ENCODE data around the gene ANKH. TPM values are rescaled to one million over a fixed set of nuclear protein-coding genes. Genes with fewer than 3 reads are reported as not detected.

ANKH gene
- total RNA-seq, 1 experiment from 2014 or later = 13.9 TPM

GRCh38 chr5:14753292-14753691, 118.3 kb downstream of the ANKH start:
- Histone ChIP-seq H3K4me3 (ENCODE audit: low read depth, low read length, poor library complexity, severe bottlenecking) (no peak overlapping the region), H3K27ac (ENCODE audit: low read depth, low read length, poor library complexity, severe bottlenecking) (no peak overlapping the region), H3K4me1 (ENCODE audit: insufficient read depth, low read length, poor library complexity, severe bottlenecking) (no peaks in the 10 kb centered on the region), H3K36me3 (ENCODE audit: insufficient read depth, low read length, poor library complexity, severe bottlenecking) (no peaks in the 10 kb centered on the region), H3K27me3 (replicated peaks; ENCODE audit: insufficient read depth, low read depth, low read length, poor library complexity) (no peaks in the 10 kb centered on the region), H3K9me3 (ENCODE audit: low read depth, low read length, poor library complexity, severe bottlenecking) (no peaks in the 10 kb centered on the region)
- CTCF ChIA-PET = no interaction called here
- no peak for TF ChIP-seq EZH2 (IDR thresholded peaks at IDR 0.05; ENCODE audit: borderline replicate concordance, low read depth, low read length, poor library complexity, severe bottlenecking)
- TF ChIP-seq, protein P1, sequence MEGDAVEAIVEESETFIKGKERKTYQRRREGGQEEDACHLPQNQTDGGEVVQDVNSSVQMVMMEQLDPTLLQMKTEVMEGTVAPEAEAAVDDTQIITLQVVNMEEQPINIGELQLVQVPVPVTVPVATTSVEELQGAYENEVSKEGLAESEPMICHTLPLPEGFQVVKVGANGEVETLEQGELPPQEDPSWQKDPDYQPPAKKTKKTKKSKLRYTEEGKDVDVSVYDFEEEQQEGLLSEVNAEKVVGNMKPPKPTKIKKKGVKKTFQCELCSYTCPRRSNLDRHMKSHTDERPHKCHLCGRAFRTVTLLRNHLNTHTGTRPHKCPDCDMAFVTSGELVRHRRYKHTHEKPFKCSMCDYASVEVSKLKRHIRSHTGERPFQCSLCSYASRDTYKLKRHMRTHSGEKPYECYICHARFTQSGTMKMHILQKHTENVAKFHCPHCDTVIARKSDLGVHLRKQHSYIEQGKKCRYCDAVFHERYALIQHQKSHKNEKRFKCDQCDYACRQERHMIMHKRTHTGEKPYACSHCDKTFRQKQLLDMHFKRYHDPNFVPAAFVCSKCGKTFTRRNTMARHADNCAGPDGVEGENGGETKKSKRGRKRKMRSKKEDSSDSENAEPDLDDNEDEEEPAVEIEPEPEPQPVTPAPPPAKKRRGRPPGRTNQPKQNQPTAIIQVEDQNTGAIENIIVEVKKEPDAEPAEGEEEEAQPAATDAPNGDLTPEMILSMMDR (conservative IDR thresholded peaks at IDR 0.05; ENCODE audit: low read depth, low read length) = no peak
- BruUV-seq (replicated peaks) = no TSS peak
- intact Hi-C loops (cut with micrococcal nuclease; ENCODE audit: unreplicated experiment) = no loop called here
- POLR2A ChIA-PET (ENCODE audit: low non-redundant PET) = no interaction called here
- no peak for DNase-seq (ENCODE audit: low spot score)

- ChIA-PET CTCF (no interaction called here), POLR2A (ENCODE audit: low non-redundant PET) (no interaction called here)
These were observed 119.0 kb downstream of the ANKH start for GRCh38 chr5:14752497-14753071.

DNA sequence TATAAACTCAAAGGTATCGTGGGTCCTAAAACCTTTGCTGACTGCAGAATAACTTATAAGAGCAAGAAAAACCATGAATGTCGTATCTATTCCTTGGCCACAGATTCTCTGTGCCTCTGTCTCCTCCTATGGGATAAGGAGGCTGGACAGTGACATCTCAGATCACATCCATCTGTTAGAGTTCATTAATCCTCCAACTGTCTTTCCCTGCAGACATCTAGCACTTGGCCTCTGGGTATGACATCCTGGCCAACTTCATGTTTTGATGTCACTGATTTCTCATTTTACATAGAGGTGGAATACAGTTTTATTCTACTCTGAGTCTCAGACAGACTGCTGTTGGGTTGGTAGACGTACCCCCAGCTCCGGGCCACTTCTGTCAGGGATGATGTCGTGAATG, 120.9 kb downstream of the ANKH start:
- H3K9me3 ChIP-seq (ENCODE audit: low read depth, low read length, poor library complexity, severe bottlenecking) = no peaks in the 10 kb centered on the region
- POLR2A ChIA-PET (ENCODE audit: low non-redundant PET) = no interaction called here
- intact Hi-C loops (cut with micrococcal nuclease; ENCODE audit: unreplicated experiment) = no loop called here
- no peaks in the 10 kb centered on the region for H3K36me3 ChIP-seq (ENCODE audit: insufficient read depth, low read length, poor library complexity, severe bottlenecking)
- DNase-seq (ENCODE audit: low spot score) = no peak
- BruUV-seq (replicated peaks) = no TSS peak
- H3K4me3 ChIP-seq (ENCODE audit: low read depth, low read length, poor library complexity, severe bottlenecking) = no peak overlapping the region
- TF ChIP-seq EZH2 (IDR thresholded peaks at IDR 0.05; ENCODE audit: borderline replicate concordance, low read depth, low read length, poor library complexity, severe bottlenecking) = no peak
- TF ChIP-seq, protein P1 (conservative IDR thresholded peaks at IDR 0.05; ENCODE audit: low read depth, low read length) = no peak
- CTCF ChIA-PET = no interaction called here
- H3K4me1 ChIP-seq (ENCODE audit: insufficient read depth, low read length, poor library complexity, severe bottlenecking) = no peaks in the 10 kb centered on the region
- no peak overlapping the region for H3K27ac ChIP-seq (ENCODE audit: low read depth, low read length, poor library complexity, severe bottlenecking)
- H3K27me3 ChIP-seq (replicated peaks; ENCODE audit: insufficient read depth, low read depth, low read length, poor library complexity) = no peaks in the 10 kb centered on the region

More at GRCh38 chr5:14752497-14753071, 119.0 kb downstream of the ANKH start:
- no peaks in the 10 kb centered on the region for H3K36me3 ChIP-seq (ENCODE audit: insufficient read depth, low read length, poor library complexity, severe bottlenecking)
- H3K4me1 ChIP-seq (ENCODE audit: insufficient read depth, low read length, poor library complexity, severe bottlenecking) = no peaks in the 10 kb centered on the region
- no peaks in the 10 kb centered on the region for H3K9me3 ChIP-seq (ENCODE audit: low read depth, low read length, poor library complexity, severe bottlenecking)
- no peak overlapping the region for H3K27ac ChIP-seq (ENCODE audit: low read depth, low read length, poor library complexity, severe bottlenecking)
- no peak overlapping the region for H3K4me3 ChIP-seq (ENCODE audit: low read depth, low read length, poor library complexity, severe bottlenecking)
- intact Hi-C loops (cut with micrococcal nuclease; ENCODE audit: unreplicated experiment) = no loop called here
- DNase-seq (ENCODE audit: low spot score) = no peak
- TF ChIP-seq, protein P1 (conservative IDR thresholded peaks at IDR 0.05; ENCODE audit: low read depth, low read length) = no peak
- TF ChIP-seq EZH2 (IDR thresholded peaks at IDR 0.05; ENCODE audit: borderline replicate concordance, low read depth, low read length, poor library complexity, severe bottlenecking) = no peak
- no TSS peak for BruUV-seq (replicated peaks)
- H3K27me3 ChIP-seq (replicated peaks; ENCODE audit: insufficient read depth, low read depth, low read length, poor library complexity) = no peaks in the 10 kb centered on the region
